HG03103 (cell line): ENCODE data around the gene ARMH4.

Source experiments
- ATAC-seq: cut with Tn5 transposase; IDR thresholded peaks from one replicate; pipeline ENCODE4 v1.9.1; 2021; ENCODE audit warnings: low read depth; ENCODE audit not compliant: unreplicated experiment

ARMH4 gene

GRCh38 chr14:58104808-58105207 lies 47.2 kb downstream of the ARMH4 start:
- no peak for ATAC-seq

DNA sequence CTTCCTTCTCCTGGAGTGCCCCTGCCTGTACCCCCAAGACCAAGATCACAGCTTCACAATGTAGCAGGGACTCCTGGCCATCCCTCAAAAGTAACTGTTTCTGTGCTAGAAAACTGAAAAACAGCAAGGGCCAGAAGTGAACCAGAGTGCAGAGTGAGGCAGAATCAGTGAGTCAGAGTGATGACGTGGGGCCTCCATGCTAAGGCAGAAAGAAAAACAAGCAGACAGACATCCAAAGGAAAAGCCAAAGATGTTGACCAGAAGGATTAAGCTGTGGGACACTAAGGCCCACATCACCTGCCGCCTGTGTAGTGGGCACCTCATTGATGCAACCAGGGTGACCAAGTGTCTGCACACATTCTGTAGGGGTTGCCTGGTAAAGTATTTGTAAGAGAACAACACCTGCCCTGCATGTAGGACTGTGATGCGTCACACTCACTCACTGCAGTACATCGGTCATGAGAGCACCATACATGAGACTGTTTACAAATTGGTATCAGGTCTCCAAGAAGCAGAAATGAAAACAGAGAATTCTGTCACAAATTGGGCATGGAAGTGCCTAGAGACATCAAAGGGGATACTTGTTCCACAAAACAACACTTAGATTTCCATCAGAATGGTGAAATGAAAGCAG lies 51.2 kb downstream of the ARMH4 start:
- ATAC-seq, result no peak

DNA sequence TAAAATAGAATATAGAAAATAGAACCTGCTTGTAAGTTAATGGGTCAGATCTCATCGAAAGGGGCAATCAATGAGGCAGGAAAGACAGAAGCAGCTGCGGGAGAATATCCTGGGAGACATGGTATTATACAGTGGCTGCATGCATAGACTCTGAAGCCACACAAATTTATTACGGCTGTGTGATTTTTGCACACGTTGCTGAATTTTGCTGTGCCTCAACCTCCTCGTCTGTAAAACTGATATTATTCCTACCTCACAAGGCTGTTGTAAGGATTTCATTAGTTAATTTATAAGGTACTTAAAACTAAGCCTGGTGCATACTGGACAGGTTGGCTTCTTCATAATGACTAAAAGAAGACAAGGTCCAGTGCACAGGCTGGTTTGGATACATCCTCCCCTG lies 52.3 kb downstream of the ARMH4 start:
- no peak for ATAC-seq

GRCh38 chr14:58098507-58098906 lies 53.5 kb downstream of the ARMH4 start:
- ATAC-seq, result no peak

DNA sequence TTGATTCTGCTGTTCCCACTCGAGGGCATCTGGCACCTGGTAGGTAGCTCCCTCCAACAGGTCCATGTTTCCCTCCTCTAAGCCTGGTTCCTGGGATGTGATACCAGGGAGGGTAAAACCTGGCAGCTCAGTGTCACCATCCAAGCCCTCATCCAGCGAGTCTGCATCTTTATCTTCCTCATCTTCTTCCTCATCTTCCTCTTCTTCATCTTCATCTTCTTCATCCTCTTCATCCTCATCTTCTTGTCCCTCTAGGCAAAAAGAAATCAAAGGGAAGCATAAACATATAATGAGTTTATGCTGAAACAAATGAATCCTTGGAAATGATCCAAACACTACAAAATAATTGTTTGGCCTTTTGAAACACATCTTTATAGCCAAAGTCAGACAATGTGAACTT lies 55.3 kb downstream of the ARMH4 start:
- no peak for ATAC-seq

DNA sequence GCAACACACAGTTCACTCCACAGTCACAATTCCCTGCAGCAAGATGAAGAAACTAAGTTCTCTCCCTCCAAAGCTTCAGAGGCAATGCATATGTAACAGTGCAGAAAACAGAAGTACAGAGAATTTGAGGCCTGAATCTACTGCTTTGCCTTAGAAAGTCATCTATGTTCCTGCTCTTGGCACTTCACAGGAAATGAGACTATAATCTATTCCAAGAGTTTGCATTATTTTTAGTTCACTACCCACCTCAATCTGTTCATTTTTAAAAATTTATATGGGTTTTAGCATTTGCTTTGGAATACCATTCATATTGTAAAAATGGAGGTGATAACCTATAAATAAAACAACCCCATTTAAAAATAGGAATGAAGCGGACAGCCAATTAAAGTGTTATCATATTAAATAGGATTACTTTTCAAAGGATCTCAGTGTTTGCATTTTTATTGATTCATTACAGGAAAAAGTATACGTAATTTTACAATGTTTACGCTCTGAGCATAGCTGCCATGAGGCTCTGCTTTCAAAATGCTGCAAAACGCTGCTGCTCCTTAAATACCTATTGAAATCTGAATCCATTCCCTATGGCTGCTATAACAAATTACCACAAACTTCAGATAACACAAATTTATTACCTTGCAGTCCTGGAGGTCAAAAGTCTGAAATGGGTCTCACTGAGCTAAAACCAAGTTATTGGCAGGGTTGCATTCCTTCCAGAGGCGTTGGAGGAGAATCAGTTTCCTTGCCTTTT lies 60.0 kb downstream of the ARMH4 start:
- ATAC-seq, result no peak

DNA sequence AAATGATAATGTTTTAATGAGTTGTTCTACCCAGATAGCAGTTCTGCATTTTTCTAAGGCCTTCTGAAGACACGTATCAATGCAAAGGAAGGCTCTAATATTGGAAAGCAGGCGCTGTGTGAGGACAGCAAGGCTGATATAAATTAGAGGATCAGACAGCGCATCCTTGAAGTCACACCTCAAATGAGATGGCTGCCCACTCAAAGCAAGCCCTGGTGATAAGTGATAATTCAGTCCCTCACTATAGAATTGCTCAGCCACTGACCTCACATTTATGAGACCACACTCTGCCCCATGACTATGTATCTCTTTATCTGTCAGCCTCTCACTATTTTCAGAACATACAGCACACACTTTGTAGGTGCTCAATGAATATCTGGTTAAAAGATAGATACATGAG lies 62.4 kb downstream of the ARMH4 start:
- ATAC-seq, result no peak

DNA sequence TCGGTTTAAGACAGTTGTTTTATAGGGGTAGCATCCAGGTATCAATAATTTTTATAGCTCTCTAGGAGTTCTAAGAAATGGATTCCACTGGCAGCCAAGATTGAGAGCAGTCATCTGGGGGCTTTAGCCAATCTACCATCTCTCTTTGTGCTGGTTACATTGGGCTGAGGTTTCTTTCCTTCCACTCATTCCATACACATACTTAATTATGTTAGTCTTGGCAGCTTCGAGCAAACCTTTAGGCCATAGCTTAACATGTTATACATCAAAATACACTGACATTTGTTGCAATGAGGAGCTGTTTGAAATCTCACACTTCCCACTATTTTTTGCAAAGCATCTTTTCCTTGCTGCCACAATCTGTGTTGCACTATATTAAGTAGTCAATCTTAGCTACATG lies 63.1 kb downstream of the ARMH4 start:
- no peak for ATAC-seq

DNA sequence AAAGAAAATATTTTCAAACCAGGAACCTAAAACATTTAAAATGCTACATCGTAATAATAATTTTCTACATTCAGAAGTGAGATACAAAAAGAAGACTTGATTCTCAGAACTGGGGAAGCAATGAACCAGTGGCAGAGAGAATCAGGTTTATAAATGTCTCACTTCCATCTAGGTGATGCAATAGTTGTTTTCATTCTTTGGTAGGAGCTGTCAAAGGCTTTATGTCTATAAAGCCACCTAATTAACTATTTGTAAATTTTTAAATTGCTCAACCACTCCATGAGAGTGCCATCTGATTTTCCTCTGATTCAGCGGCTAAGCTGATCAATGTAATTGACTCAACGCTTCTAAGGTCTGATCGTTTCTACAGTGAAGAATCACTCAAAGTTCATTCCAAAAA lies 66.1 kb downstream of the ARMH4 start:
- ATAC-seq, result no peak

DNA sequence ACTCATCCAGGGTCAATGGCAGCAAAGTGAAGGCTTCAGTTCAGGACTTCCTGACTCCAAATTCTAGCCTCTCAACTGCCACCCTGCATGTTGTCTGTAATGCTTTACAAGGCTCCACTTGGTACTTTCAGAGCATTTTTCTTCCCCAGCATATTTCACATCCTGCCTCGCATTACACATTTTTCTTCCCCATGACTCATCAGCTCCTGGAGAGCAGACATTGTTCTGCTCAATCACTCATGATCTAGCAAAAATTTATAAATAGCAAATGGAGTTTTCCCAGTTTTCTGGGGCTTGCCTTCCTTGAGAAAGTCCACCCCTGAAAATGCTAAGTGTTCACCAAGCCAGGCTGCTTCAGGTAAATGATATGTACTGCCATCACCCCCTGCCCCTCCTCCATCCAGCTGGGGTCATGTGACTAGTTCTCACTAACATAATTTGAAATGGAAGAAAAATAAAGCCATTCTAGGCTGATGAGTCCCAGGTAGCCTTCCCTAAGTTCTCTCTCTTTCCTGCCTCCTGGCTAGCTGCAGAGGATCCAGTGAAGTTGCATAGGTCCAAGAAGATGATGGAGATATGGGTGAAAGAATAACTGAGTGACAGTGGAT lies 69.4 kb downstream of the ARMH4 start:
- ATAC-seq, result no peak

DNA sequence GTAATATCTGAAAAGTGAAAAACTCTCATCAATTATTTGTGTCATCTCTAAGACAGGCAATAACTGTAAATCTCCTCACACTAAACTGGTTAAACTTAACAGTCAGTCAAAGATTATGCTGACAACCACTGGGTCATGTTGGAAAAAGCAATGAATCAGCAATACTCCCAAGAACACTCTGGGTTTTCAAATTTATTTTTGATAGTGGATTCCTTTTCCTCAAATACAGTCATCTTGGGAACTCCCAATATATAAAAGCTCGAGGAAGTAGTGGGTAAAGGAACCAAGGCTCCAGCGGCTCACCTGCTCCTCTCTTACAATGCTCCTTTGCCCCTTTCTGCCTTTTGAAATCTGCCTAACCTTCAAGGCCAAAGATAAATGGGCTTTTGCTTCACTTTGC lies 70.0 kb downstream of the ARMH4 start:
- no peak for ATAC-seq

DNA sequence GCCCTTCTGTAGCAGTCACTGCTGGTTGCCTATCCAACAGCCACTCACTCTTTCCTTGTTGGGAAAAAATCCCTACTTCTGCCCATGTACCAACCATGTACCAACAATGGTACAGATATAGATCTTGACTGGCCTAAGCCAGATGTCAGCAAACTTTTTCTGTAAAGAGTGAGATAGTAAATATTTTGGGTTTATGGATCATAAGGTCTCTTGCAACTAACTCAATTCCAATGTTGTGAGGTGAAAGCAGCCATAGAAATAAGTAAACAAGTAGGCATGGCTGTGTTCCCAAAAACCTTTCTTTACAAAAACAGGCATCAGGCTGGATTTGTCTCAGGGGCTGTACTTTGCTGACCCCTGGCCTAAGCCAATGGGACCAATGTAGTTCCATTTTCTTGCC lies 73.5 kb downstream of the ARMH4 start:
- ATAC-seq, result no peak

DNA sequence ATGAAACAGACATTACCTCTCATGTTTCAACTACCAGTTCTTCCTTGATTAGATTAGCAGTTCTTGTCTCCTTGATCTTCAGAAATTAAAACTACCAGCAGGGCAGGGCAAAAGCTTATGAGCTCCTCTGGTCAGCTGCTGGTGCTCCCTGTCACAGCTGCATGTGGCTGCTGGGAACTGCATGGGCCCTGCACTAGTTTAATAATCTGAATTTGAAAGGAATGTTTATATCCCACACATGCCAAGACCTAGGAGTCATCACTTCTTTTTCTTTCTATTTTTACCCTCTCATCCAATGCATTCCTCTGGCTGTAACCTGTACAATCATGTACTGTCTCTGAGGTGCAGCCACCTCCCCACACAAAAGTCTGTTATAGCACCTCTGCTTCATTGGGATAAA lies 73.9 kb downstream of the ARMH4 start:
- no peak for ATAC-seq

DNA sequence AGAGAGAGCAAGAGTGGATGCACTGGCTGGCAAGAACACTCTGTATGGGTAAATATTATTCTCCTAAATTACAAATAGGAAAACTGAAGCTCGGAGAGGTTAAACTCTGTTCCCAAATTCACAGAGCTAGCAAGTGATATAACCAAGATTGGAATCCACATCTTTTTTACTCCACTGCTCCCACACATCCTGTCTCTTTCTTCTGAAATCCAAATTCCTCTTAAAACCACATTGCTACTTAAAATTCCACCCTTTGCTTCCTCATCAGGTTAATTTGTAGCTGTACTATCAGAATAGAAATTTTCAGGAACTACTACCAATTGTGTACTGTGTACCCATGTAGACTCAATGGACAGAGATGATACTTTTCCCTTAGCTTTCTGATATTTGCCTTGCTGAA lies 74.4 kb downstream of the ARMH4 start:
- no peak for ATAC-seq

DNA sequence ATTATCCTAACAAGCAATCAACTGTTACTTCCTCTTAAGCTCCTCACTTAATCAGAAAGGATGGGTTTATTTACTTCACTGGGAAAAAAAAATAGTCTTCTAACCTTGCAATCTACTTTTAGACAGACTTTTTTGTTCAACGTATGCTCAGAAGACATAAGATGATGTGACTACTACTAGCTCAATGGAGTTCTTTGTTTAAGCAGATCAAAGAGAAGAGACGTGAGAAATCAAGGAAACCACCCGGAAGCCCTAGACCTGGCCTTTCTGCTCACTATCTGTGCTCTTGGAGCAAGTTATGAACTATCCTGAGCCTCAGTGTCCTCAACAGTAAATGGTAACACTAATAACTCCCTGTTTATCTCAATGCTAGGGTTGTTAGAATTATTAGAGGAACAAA lies 78.5 kb downstream of the ARMH4 start:
- no peak for ATAC-seq

DNA sequence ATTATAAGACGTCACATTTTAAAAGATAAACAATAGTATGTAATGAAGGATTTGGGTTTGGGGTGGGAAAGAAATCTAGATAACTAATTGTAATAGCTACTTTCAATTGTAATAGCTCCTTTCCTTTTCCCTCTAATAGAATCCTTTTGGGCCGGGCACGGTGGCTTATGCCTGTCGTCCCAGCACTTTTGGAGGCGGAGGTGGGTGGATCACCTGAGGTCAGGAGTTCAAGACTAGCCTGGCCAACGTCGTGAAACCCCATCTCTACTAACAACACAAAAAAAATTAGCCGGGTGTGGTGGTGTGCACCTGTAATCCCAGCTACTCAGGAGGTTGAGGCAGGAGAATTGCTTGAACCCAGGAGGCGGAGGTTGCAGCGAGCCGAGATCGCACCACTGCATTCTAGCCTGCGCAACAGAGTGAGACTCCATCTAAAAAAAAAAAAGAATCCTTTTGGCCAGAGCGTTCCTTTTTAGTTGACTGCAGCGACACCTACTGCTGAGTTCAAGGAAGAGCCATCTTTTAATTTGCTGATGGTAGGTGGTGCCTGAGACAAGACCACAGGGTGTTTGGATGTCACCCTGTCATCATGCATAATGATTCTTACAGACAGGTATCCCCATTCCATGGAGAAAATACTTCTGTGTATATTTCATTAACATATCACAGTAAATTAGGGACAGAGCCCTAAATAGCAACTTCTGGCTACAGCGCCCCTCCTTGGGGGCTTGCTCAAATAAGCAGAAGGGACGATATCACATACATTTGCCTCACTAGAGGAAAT lies 79.5 kb downstream of the ARMH4 start:
- ATAC-seq, result peak; percentile 90

GRCh38 chr14:58071341-58071740 lies 80.7 kb downstream of the ARMH4 start:
- no peak for ATAC-seq

DNA sequence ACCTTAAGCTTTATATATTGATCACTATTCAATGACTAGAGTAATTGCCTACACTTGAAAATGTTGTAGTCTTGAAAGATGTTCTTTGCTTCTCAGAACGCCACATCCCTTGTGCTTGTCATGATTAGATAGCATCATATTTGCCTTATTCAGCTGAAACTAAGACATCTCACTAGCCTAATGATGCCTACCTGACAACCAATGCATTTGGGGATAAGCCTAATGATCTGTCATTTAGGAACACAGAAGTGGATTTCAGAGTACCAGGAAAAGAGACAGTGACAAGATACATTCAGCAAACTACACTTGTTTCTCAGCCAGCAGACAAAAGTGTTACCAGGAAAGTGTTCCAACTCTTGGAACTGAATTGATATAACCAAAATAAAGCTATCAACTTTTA lies 83.7 kb downstream of the ARMH4 start:
- ATAC-seq, result no peak

DNA sequence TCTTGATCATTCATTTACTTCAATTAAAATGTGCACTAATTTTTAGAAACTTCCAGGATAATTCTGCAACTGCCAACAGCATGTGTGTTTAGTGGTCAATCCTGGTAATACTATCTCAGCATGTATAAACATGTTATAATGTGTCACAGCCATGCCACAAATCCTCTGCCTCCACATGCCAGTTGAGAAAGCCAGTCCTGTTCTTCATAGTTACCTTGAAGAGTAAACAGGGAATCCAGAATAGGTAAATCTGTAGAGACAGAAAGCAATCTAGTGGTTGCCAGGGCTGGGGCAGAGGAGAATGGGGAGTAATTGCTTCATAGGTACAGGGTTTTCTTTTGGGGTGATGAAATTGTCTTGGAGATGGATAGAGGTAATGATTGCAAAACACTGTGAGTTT lies 85.9 kb downstream of the ARMH4 start:
- ATAC-seq, result no peak

DNA sequence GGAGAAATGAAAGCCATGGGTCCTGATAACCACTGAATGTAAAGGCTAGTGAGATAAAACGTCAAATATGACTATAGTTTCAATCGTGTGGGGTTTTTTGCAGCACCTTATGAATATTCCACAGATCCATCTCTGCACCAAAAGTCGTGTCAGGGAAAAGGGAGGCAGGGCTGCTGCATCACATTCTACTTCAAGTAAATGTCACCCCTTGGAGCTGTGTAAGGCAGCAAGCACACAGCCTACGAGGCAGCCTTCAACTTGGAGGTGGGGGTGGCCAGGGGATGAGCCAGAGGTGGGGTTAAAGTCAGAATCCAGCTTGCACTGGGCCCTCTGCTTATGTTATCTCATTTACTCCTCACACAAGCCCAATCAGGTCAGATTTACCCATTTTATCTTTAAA lies 90.4 kb downstream of the ARMH4 start:
- no peak for ATAC-seq

DNA sequence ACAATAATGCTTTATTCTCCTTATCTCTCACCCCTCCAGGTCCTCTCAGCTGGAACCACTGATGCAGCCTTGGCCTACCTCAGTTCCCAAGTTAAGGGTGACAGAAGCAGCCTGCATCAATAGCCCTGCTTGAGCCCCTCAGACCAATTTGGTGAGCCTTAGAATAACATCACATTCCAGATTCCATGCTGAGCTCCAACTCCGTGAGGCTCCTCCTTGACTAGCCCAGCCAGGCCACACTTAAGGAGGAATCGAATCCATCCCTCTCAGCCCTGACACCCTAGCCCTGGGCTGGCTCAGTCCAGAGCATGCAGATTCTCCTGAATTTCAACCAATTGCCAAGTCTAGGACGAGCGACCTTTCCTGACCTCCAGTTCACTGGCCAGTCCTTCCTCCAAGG lies 91.1 kb downstream of the ARMH4 start:
- ATAC-seq, result no peak
